TTC549 (cell line): ENCODE data around the gene C5.
A peak's percentile ranks its signal among the peaks of the same experiment; 100 is the strongest.
"Not testable (repeated sequence)": the region's sequence is repeated elsewhere in the genome, so short reads cannot be mapped to it uniquely, and the experiment has no call there.

Source experiments
- FAIRE-seq: peaks from 2 replicates; lab custom pipeline; 2012; peaks lifted over from hg19 to GRCh38; lab: Jason Lieb, UNC

The C5 gene

GRCh38 chr9:121050128-121050988 is at the start of gene C5:
C5 (minus strand) TSS chr9:121050275; CDS start chr9:121050246, 29 bp downstream.
- FAIRE-seq = no peak

- no peak for FAIRE-seq
These were observed 48.6 kb upstream of the C5 start for GRCh38 chr9:121098567-121099198.

- no peak for FAIRE-seq
These were observed 45.0 kb upstream of the C5 start for GRCh38 chr9:121095057-121095456.

- not testable (repeated sequence) for FAIRE-seq
These were observed 40.7 kb upstream of the C5 start for GRCh38 chr9:121090743-121091142.

GRCh38 chr9:121088576-121088975 is 38.5 kb upstream of the C5 start:
- FAIRE-seq = no peak

GRCh38 chr9:121085661-121086060 is 35.6 kb upstream of the C5 start:
- no peak for FAIRE-seq

- no peak for FAIRE-seq
These were observed 32.0 kb upstream of the C5 start for GRCh38 chr9:121082075-121082474.

GRCh38 chr9:121075251-121076036 is 25.4 kb upstream of the C5 start:
- FAIRE-seq = no peak

GRCh38 chr9:121074370-121075250 is 24.5 kb upstream of the C5 start, which contains the start of gene CNTRL:
CNTRL (plus strand) TSS chr9:121074955; CDS start chr9:121088327, 13,372 bp downstream.
- FAIRE-seq = no peak

GRCh38 chr9:121073038-121073437 is 23.0 kb upstream of the C5 start:
- FAIRE-seq = no peak

- no peak for FAIRE-seq
These were observed 21.8 kb upstream of the C5 start for GRCh38 chr9:121071756-121072421.

GRCh38 chr9:121071370-121071755 is 21.3 kb upstream of the C5 start:
- FAIRE-seq = no peak

- FAIRE-seq = no peak
These were observed 19.3 kb upstream of the C5 start for GRCh38 chr9:121069396-121069795.

- FAIRE-seq = no peak
These were observed 17.6 kb upstream of the C5 start for GRCh38 chr9:121067640-121068039.

GRCh38 chr9:121066850-121067249 is 16.8 kb upstream of the C5 start:
- no peak for FAIRE-seq

GRCh38 chr9:121059998-121060636 is 10.0 kb upstream of the C5 start:
- peak; percentile 9 for FAIRE-seq

GRCh38 chr9:121059513-121059912 is 9.4 kb upstream of the C5 start:
- FAIRE-seq = no peak

- no peak for FAIRE-seq
These were observed 7.7 kb upstream of the C5 start for GRCh38 chr9:121057821-121058220.

GRCh38 chr9:121055642-121056143 is 5.6 kb upstream of the C5 start:
- no peak for FAIRE-seq

GRCh38 chr9:121053544-121053943 is 3.5 kb upstream of the C5 start:
- no peak for FAIRE-seq

- no peak for FAIRE-seq
These were observed 1.5 kb downstream of the C5 start for GRCh38 chr9:121048618-121049017.
